Stimulated activated naive B cell treated with anti-CD40 and anti-IgM and Interleukin-4, amounts not matched to agents 10 μg/mL and 1 μg/mL and 100 μg/mL, for 72 hours (primary cell): ENCODE measurements around the gene RXRG.
"Not testable (repeated sequence)": the region's sequence is repeated elsewhere in the genome, so short reads cannot be mapped to it uniquely, and the experiment has no call there.

ENCODE experiments used
- ATAC-seq, 2 donors: fragments of 150-1000 bp; cut with Tn5 transposase; replicated peaks; 2 replicates each; pipeline ENCODE4 v1.10.0; 2021; ENCODE audit warnings: moderate library complexity in 1 of 2
- DNase-seq: peaks from one replicate; pipeline ENCODE4 v3.0.0; 2021
- H3K27ac Mint-ChIP-seq: one replicate; pipeline ENCODE4 v1.8.0; 2022; ENCODE audit warnings: mild to moderate bottlenecking, mixed read lengths
- H3K27me3 Mint-ChIP-seq, 2 donors: one replicate each; pipeline ENCODE4 v1.8.0; 2022; ENCODE audit warnings: mixed read lengths in 2 of 2
- H3K36me3 Mint-ChIP-seq, 2 donors: one replicate each; pipeline ENCODE4 v1.8.0; 2022; ENCODE audit warnings: mixed read lengths in 2 of 2, mild to moderate bottlenecking in 1 of 2
- H3K4me1 Mint-ChIP-seq, 2 donors: one replicate each; pipeline ENCODE4 v1.8.0; 2022; ENCODE audit warnings: mixed read lengths in 2 of 2, mild to moderate bottlenecking in 1 of 2
- H3K4me3 Mint-ChIP-seq, 2 donors: one replicate each; pipeline ENCODE4 v1.8.0; 2022; ENCODE audit warnings: mild to moderate bottlenecking in 2 of 2, mixed read lengths in 2 of 2, moderate library complexity in 1 of 2
- H3K9me3 Mint-ChIP-seq, 2 donors: one replicate each; pipeline ENCODE4 v1.8.0; 2022; ENCODE audit warnings: mixed read lengths in 2 of 2, mild to moderate bottlenecking in 1 of 2

The RXRG gene

GRCh38 chr1:165463978-165464377 is 19.1 kb upstream of the RXRG start:
- H3K36me3 Mint-ChIP-seq, result no peaks in the 10 kb centered on the region
- no peak overlapping the region for H3K27ac Mint-ChIP-seq
- DNase-seq (no peak), ATAC-seq (no peak)
- H3K27me3 Mint-ChIP-seq, result peaks cover 0 to 16% of the 10 kb centered on the region in 2 donors
- H3K4me3 Mint-ChIP-seq, result no peak overlapping the region
- H3K9me3 Mint-ChIP-seq, result no peaks in the 10 kb centered on the region
- peaks cover 0 to 6% of the 10 kb centered on the region in 2 donors for H3K4me1 Mint-ChIP-seq

- H3K36me3 Mint-ChIP-seq, H3K27ac Mint-ChIP-seq, H3K4me3 Mint-ChIP-seq, ATAC-seq, H3K4me1 Mint-ChIP-seq, H3K9me3 Mint-ChIP-seq, DNase-seq: not testable (repeated sequence)
- peaks cover 6 to 21% of the 10 kb centered on the region in 2 donors for H3K27me3 Mint-ChIP-seq
Observed at GRCh38 chr1:165459683-165460082, 14.8 kb upstream of the RXRG start.

GRCh38 chr1:165456861-165457260 is 11.9 kb upstream of the RXRG start:
- Mint-ChIP-seq H3K4me3 (no peak overlapping the region), H3K36me3 (no peaks in the 10 kb centered on the region), H3K27ac (no peak overlapping the region), H3K4me1 (no peaks in the 10 kb centered on the region), H3K27me3 (peaks cover 6 to 26% of the 10 kb centered on the region in 2 donors), H3K9me3 (no peaks in the 10 kb centered on the region)
- DNase-seq (no peak), ATAC-seq (no peak)

DNA sequence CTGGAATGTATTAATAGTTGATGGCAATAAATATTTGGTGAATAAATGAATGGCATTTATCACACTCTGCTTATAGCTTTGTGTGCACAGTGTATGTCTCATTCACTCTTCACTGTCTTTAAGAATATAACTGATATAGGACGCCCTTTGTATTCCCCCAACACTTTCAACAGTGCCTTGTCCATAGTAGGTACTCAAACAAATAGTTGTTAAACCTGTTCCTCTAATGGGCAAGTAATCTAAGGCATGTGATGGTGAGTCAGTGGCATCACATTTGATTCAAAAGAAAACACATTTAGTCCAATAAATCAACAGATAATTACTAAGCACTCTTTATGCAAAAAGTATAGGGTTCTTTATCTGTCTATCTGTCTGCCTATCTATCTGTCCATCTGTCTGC is 11.2 kb upstream of the RXRG start:
- DNase-seq (no peak), ATAC-seq (no peak)
- Mint-ChIP-seq H3K4me1 (no peaks in the 10 kb centered on the region), H3K4me3 (no peak overlapping the region), H3K27me3 (peaks cover 6 to 26% of the 10 kb centered on the region in 2 donors), H3K9me3 (no peaks in the 10 kb centered on the region), H3K36me3 (no peaks in the 10 kb centered on the region), H3K27ac (no peak overlapping the region)

DNA sequence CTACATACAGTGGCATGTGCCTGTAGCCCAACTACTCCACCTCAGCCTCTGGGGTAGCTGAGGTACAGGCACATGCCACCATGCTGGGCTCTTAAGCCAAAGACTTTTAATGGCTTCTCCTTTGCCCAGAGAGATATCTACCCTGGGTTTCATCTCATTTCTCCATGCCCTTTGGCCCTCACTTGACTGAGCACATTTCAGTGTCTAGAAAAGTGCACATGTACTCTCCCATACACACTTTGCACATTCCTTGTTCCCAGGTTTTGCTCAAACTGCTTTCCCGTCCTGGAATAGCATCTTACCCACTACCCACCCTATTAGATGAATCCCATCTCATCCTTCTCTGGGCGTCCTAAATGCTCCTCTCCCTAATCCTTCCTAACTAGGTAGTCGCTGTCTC is 10.2 kb upstream of the RXRG start:
- ATAC-seq (no peak), DNase-seq (no peak)
- Mint-ChIP-seq H3K4me1 (no peaks in the 10 kb centered on the region), H3K36me3 (no peaks in the 10 kb centered on the region), H3K9me3 (no peaks in the 10 kb centered on the region), H3K27ac (no peak overlapping the region), H3K4me3 (no peak overlapping the region), H3K27me3 (peaks cover 9 to 33% of the 10 kb centered on the region in 2 donors)

- Mint-ChIP-seq H3K27me3 (peaks cover 11 to 39% of the 10 kb centered on the region in 2 donors), H3K4me1 (no peaks in the 10 kb centered on the region), H3K4me3 (no peak overlapping the region), H3K36me3 (no peaks in the 10 kb centered on the region), H3K27ac (no peak overlapping the region), H3K9me3 (no peaks in the 10 kb centered on the region)
- DNase-seq (no peak), ATAC-seq (no peak)
Observed at GRCh38 chr1:165454091-165454610, 9.2 kb upstream of the RXRG start.

- no peak for DNase-seq
- Mint-ChIP-seq H3K9me3 (no peaks in the 10 kb centered on the region), H3K4me1 (no peaks in the 10 kb centered on the region), H3K4me3 (no peak overlapping the region), H3K27ac (no peak overlapping the region), H3K27me3 (peaks cover 24 to 54% of the 10 kb centered on the region in 2 donors), H3K36me3 (no peaks in the 10 kb centered on the region)
- ATAC-seq, result no peak
Observed at GRCh38 chr1:165452336-165453130, 7.6 kb upstream of the RXRG start.

GRCh38 chr1:165451691-165452090 is 6.8 kb upstream of the RXRG start:
- Mint-ChIP-seq H3K27ac (no peak overlapping the region), H3K9me3 (no peaks in the 10 kb centered on the region), H3K4me1 (no peaks in the 10 kb centered on the region), H3K36me3 (no peaks in the 10 kb centered on the region), H3K4me3 (no peak overlapping the region), H3K27me3 (peaks cover 32 to 49% of the 10 kb centered on the region in 2 donors)
- ATAC-seq (no peak), DNase-seq (no peak)

DNA sequence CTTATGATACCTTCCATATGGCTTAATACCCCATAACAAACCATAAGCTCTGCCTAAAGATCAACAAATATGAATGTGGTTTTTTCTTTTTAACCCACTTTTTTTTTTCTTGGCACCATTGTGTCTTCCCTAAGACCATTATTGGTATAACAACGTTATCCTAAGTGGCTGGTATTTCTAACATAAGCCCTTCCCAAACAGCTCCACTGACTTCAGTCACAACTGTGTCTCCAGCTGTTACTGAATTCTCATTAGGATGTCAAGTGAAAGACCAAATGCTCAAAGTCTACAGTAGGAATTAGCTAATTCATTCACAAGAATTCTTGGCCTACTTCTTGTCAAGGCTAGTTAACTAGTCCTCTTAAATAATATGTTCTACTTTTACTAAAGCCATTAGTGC is 4.2 kb upstream of the RXRG start:
- H3K27me3 Mint-ChIP-seq, result peaks cover 26 to 28% of the 10 kb centered on the region in 2 donors
- no peaks in the 10 kb centered on the region for H3K9me3 Mint-ChIP-seq
- ATAC-seq (no peak), DNase-seq (no peak)
- no peaks in the 10 kb centered on the region for H3K4me1 Mint-ChIP-seq
- no peak overlapping the region for H3K4me3 Mint-ChIP-seq
- H3K36me3 Mint-ChIP-seq, result no peaks in the 10 kb centered on the region
- no peak overlapping the region for H3K27ac Mint-ChIP-seq

- no peak for ATAC-seq
Observed at GRCh38 chr1:165445388-165445787, 462 bp upstream of the RXRG start.

DNA sequence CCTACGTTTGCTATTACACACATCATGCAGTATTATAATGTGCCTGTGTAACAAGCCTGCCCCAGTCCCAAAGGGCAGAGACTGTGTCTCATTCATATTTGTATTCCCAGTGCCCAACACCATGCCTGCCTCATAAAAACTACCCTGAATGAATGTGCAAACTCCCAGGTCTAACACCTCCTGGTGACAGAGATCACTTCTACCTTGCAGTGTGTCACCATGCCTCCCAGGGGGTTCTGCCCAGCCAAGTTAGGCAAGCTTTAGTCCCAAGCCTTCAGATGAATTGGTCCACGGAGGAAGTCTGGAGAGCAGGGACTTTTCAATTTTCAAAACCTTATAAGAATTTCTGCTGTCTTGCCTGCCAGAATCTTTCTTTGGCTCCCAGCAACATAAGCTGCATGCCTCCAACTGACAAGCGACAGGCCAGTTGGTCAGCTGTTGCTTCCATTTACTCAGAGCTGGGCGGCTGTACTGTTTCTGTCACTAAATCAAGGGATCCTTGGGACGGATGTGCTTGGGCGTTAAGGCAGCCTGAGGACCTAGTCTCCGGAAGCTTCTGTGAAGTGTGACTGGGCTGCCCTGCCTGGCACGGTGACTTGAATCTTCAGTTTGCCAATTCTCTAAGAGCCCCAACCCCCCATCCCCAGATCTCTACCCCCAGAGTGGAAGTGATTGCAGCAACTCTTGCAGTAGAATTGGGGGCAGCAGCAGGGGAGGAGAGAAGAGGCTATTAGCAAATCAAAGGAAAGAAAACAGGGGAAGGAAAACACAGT is 1.2 kb downstream of the RXRG start:
- peak; percentile 7 to 23 for ATAC-seq
- no peak overlapping the region for H3K27ac Mint-ChIP-seq
- H3K4me1 Mint-ChIP-seq, result peaks cover 0 to 2% of the 10 kb centered on the region in 2 donors
- peaks cover 31 to 52% of the 10 kb centered on the region in 2 donors for H3K27me3 Mint-ChIP-seq
- H3K36me3 Mint-ChIP-seq, result no peaks in the 10 kb centered on the region
- H3K9me3 Mint-ChIP-seq, result no peaks in the 10 kb centered on the region
- DNase-seq, result no peak
- no peak overlapping the region for H3K4me3 Mint-ChIP-seq

More at GRCh38 chr1:165445388-165445787, 462 bp upstream of the RXRG start:
- Mint-ChIP-seq H3K9me3 (no peaks in the 10 kb centered on the region), H3K4me1 (peaks cover 0 to 2% of the 10 kb centered on the region in 2 donors), H3K27me3 (peaks cover 33 to 52% of the 10 kb centered on the region in 2 donors), H3K27ac (no peak overlapping the region), H3K4me3 (no peak overlapping the region), H3K36me3 (no peaks in the 10 kb centered on the region)
- DNase-seq, result no peak

GRCh38 chr1:165442653-165443052 is 2.3 kb downstream of the RXRG start:
- Mint-ChIP-seq H3K9me3 (no peaks in the 10 kb centered on the region), H3K27me3 (peaks cover 20 to 42% of the 10 kb centered on the region in 2 donors), H3K27ac (no peak overlapping the region), H3K4me3 (no peak overlapping the region), H3K4me1 (peaks cover 0 to 2% of the 10 kb centered on the region in 2 donors), H3K36me3 (no peaks in the 10 kb centered on the region)
- DNase-seq, result no peak
- no peak for ATAC-seq

- DNase-seq (no peak), ATAC-seq (no peak)
- Mint-ChIP-seq H3K27ac (no peak overlapping the region), H3K9me3 (no peaks in the 10 kb centered on the region), H3K36me3 (no peaks in the 10 kb centered on the region), H3K4me3 (no peak overlapping the region), H3K4me1 (peaks cover 0 to 2% of the 10 kb centered on the region in 2 donors), H3K27me3 (peaks cover 23 to 40% of the 10 kb centered on the region in 2 donors)
Observed at GRCh38 chr1:165442053-165442452, 2.9 kb downstream of the RXRG start.

- ATAC-seq (no peak), DNase-seq (no peak)
- Mint-ChIP-seq H3K27ac (no peak overlapping the region), H3K27me3 (peaks cover 30 to 37% of the 10 kb centered on the region in 2 donors), H3K4me1 (peaks cover 0 to 2% of the 10 kb centered on the region in 2 donors), H3K4me3 (no peak overlapping the region), H3K9me3 (no peaks in the 10 kb centered on the region), H3K36me3 (no peaks in the 10 kb centered on the region)
Observed at GRCh38 chr1:165441166-165441880, 3.6 kb downstream of the RXRG start.
